Stimulated activated CD4-positive, alpha-beta T cell treated with anti-CD3 and anti-CD28 coated beads, Interleukin-1b, Interleukin-23, amount 100 ng/mL, for 4 hours (primary cell): ENCODE data around the gene ATXN1.
"Not testable (repeated sequence)": the region's sequence is repeated elsewhere in the genome, so short reads cannot be mapped to it uniquely, and the experiment has no call there.

ENCODE experiments used
- DNase-seq, 2 donors: peaks; one replicate each; pipeline ENCODE4 v3.0.0-alpha.2; 2020; ENCODE audit warnings: low read depth in 2 of 2

ATXN1 gene

DNA sequence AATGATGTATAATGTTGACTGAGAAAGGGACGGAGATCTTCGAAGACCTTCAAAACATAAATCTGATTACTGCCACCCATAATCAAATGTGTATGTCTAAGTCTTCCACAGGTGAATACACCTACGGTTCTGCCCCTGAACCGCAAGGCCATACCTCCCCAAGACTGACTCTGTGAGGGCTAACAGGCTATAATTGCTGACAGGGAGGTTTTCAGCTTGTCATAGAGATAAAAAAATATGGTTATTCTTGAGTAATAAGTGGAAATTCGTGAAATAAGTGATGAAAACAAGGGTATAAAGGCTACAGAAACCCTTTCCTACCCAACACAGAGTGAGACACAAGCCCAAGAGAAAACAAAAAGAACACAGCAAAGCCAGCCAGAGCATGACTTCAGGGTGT is 188.9 kb downstream of the ATXN1 start:
- no peak for DNase-seq

GRCh38 chr6:16570946-16571345 is 190.3 kb downstream of the ATXN1 start:
- DNase-seq = no peak

DNA sequence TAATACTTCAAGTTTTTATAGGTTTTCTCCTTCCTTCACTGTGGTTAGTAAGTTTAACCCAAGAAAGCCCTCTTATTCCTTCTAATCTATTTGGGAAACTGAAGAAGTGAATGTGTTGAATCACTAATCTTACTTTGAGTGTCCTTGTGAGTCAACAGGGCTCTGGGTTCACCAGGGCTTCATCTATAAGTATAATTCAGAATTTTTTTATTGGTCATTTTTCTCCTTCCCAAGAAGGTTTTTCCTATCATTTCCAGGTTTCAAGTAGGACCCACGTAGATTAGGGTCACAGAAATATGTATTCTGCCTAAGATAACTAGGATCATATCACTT is 191.1 kb downstream of the ATXN1 start:
- DNase-seq = no peak

- no peak for DNase-seq
Observed at GRCh38 chr6:16568128-16568527, 193.1 kb downstream of the ATXN1 start.

DNA sequence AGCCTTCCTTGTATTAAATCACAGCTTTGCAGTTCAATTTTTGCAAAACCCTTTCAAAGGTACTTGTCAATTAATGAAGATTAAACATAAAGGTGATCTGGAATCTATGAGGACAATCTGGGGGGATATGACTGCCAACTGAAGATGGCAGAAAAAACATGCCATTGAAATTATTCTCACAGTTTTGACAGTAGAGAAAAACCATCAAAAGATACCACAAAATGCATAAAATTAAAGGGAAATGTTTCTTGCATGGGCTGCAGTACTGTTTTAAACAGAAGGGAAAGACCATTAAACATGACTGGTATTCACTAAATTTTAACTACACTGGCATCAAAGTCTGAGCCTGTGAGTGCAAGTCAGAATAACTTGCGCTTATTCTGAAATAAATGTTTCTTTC is 194.2 kb downstream of the ATXN1 start:
- DNase-seq = no peak

GRCh38 chr6:16564436-16564835 is 196.8 kb downstream of the ATXN1 start:
- DNase-seq = no peak

GRCh38 chr6:16563628-16564240 is 197.5 kb downstream of the ATXN1 start:
- DNase-seq = no peak

- DNase-seq = no peak
Observed at GRCh38 chr6:16562498-16562897, 198.8 kb downstream of the ATXN1 start.

DNA sequence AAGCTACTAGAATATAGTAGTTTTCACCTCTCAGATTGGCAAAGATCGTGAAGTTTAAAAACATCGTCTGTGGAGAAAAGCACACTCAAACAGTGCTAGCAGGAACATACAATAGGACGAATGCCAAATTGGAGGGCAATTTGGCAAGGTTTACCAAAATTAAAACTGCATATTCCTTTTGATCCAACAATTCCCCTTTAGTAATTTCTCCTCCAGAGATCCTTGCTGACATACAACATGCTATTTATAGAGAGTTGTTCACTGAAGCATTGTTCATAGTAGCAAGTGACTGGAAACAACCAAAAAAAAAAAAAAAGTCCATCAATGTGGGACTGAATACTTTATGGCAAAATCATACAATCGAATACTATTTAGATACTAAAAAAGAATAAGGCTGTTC is 202.2 kb downstream of the ATXN1 start:
- DNase-seq = no peak

DNA sequence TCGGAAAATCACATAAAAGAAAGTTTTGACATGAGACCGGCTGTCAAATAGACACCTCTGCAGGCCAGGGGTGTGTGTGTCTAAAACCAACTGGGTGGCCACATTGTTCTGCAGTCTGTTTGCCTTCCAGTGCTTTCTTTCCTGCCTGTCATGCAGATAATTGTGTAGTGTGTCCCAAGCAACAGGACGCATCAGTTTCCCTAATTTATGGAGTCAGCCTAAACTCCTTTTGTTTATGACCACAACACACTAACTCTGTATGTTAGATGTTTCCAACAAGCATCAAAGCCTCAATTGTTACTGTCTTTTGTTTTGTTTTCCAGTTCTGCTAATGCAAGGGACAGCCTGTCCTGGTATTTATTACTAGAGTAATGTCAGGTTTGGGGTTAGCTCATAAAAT is 205.7 kb downstream of the ATXN1 start:
- DNase-seq = no peak

GRCh38 chr6:16553531-16553930 is 207.7 kb downstream of the ATXN1 start:
- no peak for DNase-seq

- DNase-seq = no peak
Observed at GRCh38 chr6:16551466-16551865, 209.8 kb downstream of the ATXN1 start.

- no peak for DNase-seq
Observed at GRCh38 chr6:16548121-16548520, 213.1 kb downstream of the ATXN1 start.

DNA sequence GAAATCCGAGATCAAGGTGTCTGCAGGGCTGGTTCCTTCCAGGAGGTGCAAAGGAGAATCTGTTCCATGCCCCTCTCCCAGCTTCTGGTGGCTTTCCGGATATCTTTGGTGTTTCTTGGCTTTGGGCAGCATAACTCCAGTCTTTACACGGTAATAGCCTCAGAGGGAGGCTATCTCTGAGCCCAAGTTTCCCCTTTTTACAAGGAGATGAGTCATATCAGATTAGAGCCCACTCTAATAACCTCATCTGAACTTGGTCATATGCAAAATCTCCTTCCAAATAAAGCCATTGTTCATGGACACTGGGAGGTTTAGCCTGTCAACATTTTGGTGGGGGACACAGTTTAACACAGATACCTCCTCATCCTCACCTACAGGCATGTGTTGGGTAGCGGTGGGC is 213.7 kb downstream of the ATXN1 start:
- DNase-seq = no peak

DNA sequence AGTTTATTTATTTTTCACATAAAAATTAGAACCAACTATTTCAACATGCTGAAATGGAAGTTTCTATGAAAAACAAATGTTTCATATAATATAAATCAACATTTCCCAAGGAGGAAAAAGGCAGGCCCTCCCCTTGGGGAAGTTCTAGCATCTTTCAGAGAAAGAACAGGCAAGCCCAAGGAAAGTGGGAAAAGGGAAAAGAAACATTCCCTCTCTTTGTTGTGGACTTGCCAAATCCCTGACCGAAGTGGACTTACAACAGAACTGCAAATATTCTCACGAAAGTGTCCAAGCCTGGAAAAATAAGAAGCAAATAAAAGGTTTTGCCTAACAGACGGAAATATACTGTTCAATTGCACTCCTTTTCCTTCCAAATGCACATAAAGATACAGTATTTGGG is 214.4 kb downstream of the ATXN1 start:
- no peak for DNase-seq

GRCh38 chr6:16545382-16545781 is 215.9 kb downstream of the ATXN1 start:
- DNase-seq = no peak

GRCh38 chr6:16544521-16544920 is 216.7 kb downstream of the ATXN1 start:
- DNase-seq = no peak

DNA sequence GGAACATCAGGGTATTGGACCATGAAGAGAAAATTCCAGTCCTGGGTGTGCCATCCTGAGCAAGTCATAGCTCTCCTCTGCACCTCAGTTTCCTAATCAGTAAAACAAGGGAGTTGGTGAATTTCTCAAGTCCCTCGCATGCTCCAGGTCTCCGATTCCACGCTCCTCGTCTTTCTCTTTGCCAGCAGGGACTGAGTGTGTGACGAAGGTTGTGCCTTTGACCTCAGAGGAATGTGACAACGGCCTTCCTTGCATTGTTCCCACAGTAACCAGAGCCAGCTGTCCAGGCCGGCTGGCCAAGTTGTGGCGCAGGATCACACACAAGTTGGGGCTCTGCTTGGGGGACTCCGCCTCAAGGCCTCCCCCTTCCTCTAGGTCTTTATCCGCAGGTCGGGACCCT is 217.3 kb downstream of the ATXN1 start:
- no peak for DNase-seq

GRCh38 chr6:16543521-16543920 is 217.7 kb downstream of the ATXN1 start:
- DNase-seq = no peak

- DNase-seq = no peak
Observed at GRCh38 chr6:16542070-16542469, 219.2 kb downstream of the ATXN1 start.

DNA sequence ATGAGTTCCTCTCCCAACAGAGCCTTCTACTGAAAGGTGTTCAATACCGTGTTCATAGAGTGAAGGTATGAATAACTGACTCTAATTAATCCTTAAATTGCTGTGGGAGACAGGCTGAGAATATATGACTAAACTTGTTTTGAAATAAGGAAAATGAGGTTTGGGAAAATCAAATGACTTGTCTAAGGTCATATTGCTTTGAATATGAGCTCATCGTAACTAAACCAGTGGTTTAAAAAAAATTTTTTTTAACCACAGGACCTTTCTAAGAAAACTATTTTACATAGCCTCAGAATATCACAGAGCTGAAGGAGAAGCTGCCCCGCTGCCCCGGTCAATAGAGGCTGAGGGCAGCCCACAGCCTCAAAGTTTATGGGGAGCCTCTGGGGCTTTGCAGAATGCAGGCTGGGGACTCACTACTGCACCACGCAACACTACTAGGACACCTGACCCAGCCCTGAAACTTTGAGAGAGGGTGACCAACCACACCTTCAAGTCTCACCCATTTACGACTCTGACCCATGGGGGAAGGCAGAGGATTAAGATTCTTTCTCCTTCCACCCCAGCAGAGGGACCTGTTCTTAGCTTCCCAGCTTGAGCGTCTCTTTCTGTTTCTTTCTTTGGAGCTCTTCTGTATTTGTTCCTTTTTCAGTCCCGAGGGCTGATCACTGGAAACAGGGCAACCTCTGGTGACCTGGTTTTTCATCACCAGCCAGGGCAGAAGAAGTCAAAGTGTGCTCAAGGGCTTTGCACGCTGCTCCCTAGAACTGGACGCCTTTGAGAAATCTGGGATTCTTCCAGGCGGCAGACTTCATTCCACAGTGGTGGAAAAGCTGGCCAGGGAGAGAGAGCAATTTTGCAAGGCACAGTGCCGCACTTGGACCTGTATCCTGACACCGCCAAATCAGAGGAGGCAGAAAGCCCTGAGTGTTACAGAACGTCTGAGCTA is 220.2 kb downstream of the ATXN1 start:
- DNase-seq = no peak

DNA sequence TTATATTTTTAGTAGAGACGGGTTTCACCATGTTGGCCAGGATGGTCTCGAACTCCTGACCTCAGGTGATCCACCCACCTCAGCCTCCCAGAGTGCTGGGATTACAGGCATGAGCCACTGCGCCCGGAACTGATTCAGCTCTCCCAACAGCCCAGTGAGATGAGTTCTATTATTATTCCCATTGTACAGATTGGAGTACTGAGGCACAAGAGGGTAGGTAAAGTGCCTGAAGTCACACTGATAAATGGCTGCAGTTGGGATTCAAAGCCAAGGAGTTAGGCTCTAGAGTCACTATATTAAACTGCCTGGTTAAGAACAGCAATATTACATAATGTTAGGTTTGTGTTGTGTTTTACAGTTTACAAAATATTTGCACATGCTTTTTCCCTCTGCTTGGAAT is 220.9 kb downstream of the ATXN1 start:
- not testable (repeated sequence) for DNase-seq
